ENCODE results near the gene NUP205. TPM values are rescaled to one million over a fixed set of nuclear protein-coding genes. Genes with fewer than 3 reads are reported as not detected.

Gene NUP205
- total RNA-seq, 1 experiment from 2014 or later, result 148 TPM

- intact Hi-C loops (cut with micrococcal nuclease; ENCODE audit: unreplicated experiment), result no loop called here
- peaks cover 16% of the 10 kb centered on the region for H3K4me1 ChIP-seq (ENCODE audit: insufficient read depth, low read length, poor library complexity, severe bottlenecking)
Measured at GRCh38 chr7:135601182-135601581, 43.5 kb downstream of the NUP205 start.

GRCh38 chr7:135602304-135602703 lies 44.6 kb downstream of the NUP205 start:
- H3K9me3 ChIP-seq (ENCODE audit: low read depth, low read length, poor library complexity, severe bottlenecking), result no peaks in the 10 kb centered on the region
- no peak overlapping the region for H3K4me3 ChIP-seq (ENCODE audit: low read depth, low read length, poor library complexity, severe bottlenecking)
- POLR2A ChIA-PET (ENCODE audit: low non-redundant PET), result no interaction called here
- CTCF ChIA-PET, result no interaction called here
- intact Hi-C loops (cut with micrococcal nuclease; ENCODE audit: unreplicated experiment), result no loop called here
- H3K27me3 ChIP-seq (replicated peaks; ENCODE audit: insufficient read depth, low read depth, low read length, poor library complexity), result no peaks in the 10 kb centered on the region
- peaks cover 80% of the 10 kb centered on the region for H3K36me3 ChIP-seq (ENCODE audit: insufficient read depth, low read length, poor library complexity, severe bottlenecking)
- H3K4me1 ChIP-seq (ENCODE audit: insufficient read depth, low read length, poor library complexity, severe bottlenecking), result peaks cover 10% of the 10 kb centered on the region
- TF ChIP-seq EZH2 (IDR thresholded peaks at IDR 0.05; ENCODE audit: borderline replicate concordance, low read depth, low read length, poor library complexity, severe bottlenecking) (no peak), CTCF (conservative IDR thresholded peaks at IDR 0.05; ENCODE audit: low read depth, low read length) (no peak)
- no TSS peak for BruUV-seq (replicated peaks)
- H3K27ac ChIP-seq (ENCODE audit: low read depth, low read length, poor library complexity, severe bottlenecking), result no peak overlapping the region
- DNase-seq (ENCODE audit: low spot score), result no peak

More at GRCh38 chr7:135601182-135601581, 43.5 kb downstream of the NUP205 start:
- ChIA-PET CTCF (no interaction called here), POLR2A (ENCODE audit: low non-redundant PET) (no interaction called here)
- TF ChIP-seq CTCF (conservative IDR thresholded peaks at IDR 0.05; ENCODE audit: low read depth, low read length) (no peak), EZH2 (IDR thresholded peaks at IDR 0.05; ENCODE audit: borderline replicate concordance, low read depth, low read length, poor library complexity, severe bottlenecking) (no peak)
- BruUV-seq (replicated peaks), result no TSS peak
- no peaks in the 10 kb centered on the region for H3K27me3 ChIP-seq (replicated peaks; ENCODE audit: insufficient read depth, low read depth, low read length, poor library complexity)
- no peak for DNase-seq (ENCODE audit: low spot score)
- no peak overlapping the region for H3K27ac ChIP-seq (ENCODE audit: low read depth, low read length, poor library complexity, severe bottlenecking)
- H3K9me3 ChIP-seq (ENCODE audit: low read depth, low read length, poor library complexity, severe bottlenecking), result no peaks in the 10 kb centered on the region
- no peak overlapping the region for H3K4me3 ChIP-seq (ENCODE audit: low read depth, low read length, poor library complexity, severe bottlenecking)
- H3K36me3 ChIP-seq (ENCODE audit: insufficient read depth, low read length, poor library complexity, severe bottlenecking), result peaks cover 73% of the 10 kb centered on the region

GRCh38 chr7:135616136-135616535 lies 58.4 kb downstream of the NUP205 start:
- ChIA-PET POLR2A (ENCODE audit: low non-redundant PET) (no interaction called here), CTCF (no interaction called here)
- peaks cover 79% of the 10 kb centered on the region for H3K36me3 ChIP-seq (ENCODE audit: insufficient read depth, low read length, poor library complexity, severe bottlenecking)
- H3K27ac ChIP-seq (ENCODE audit: low read depth, low read length, poor library complexity, severe bottlenecking), result no peak overlapping the region
- TF ChIP-seq CTCF (conservative IDR thresholded peaks at IDR 0.05; ENCODE audit: low read depth, low read length) (no peak), EZH2 (IDR thresholded peaks at IDR 0.05; ENCODE audit: borderline replicate concordance, low read depth, low read length, poor library complexity, severe bottlenecking) (no peak)
- intact Hi-C loops (cut with micrococcal nuclease; ENCODE audit: unreplicated experiment), result loop anchor here (5.0 kb wide), 1 partner anchor 39 kb away; no protein-coding TSS in a partner anchor
- no peaks in the 10 kb centered on the region for H3K9me3 ChIP-seq (ENCODE audit: low read depth, low read length, poor library complexity, severe bottlenecking)
- no peak overlapping the region for H3K4me3 ChIP-seq (ENCODE audit: low read depth, low read length, poor library complexity, severe bottlenecking)
- no peaks in the 10 kb centered on the region for H3K4me1 ChIP-seq (ENCODE audit: insufficient read depth, low read length, poor library complexity, severe bottlenecking)
- DNase-seq (ENCODE audit: low spot score), result no peak
- no TSS peak for BruUV-seq (replicated peaks)
- H3K27me3 ChIP-seq (replicated peaks; ENCODE audit: insufficient read depth, low read depth, low read length, poor library complexity), result no peaks in the 10 kb centered on the region
